Muscle of leg (tissue), 11 donors: Measurements from ENCODE around the gene ZMYM1. TPM values are rescaled to one million over a fixed set of nuclear protein-coding genes. Genes with fewer than 3 reads are reported as not detected.
A peak's percentile ranks its signal among the peaks of the same experiment; 100 is the strongest.
"Not testable (repeated sequence)": the region's sequence is repeated elsewhere in the genome, so short reads cannot be mapped to it uniquely, and the experiment has no call there.

Experiments
- DNase-seq: peaks from one replicate; pipeline ENCODE4 v3.0.0; 2013
- H3K27ac ChIP-seq: one replicate; pipeline ENCODE4 v1.5.1; 2013; ENCODE audit warnings: mild to moderate bottlenecking, low read length, control low read depth
- H3K27me3 ChIP-seq: one replicate; pipeline ENCODE4 v1.6.1; 2013; ENCODE audit warnings: low read length; ENCODE audit not compliant: control insufficient read depth, insufficient read depth
- H3K36me3 ChIP-seq: one replicate; pipeline ENCODE4 v1.6.1; 2013; ENCODE audit warnings: low read length; ENCODE audit not compliant: control insufficient read depth, insufficient read depth
- H3K4me1 ChIP-seq: one replicate; pipeline ENCODE4 v1.6.1; 2013; ENCODE audit warnings: low read length; ENCODE audit not compliant: control insufficient read depth, insufficient read depth
- H3K4me3 ChIP-seq: one replicate; pipeline ENCODE4 v1.5.1; 2013; ENCODE audit warnings: low read length, control low read depth
- H3K9me3 ChIP-seq: replicated peaks from 2 replicates; pipeline ENCODE4 v1.6.1; 2013; ENCODE audit warnings: low read depth, low read length; ENCODE audit not compliant: control insufficient read depth
- WGBS: methylation state at CpG from one replicate; pipeline ENCODE4 v1.1.5; 2013; ENCODE audit warnings: missing lambda C conversion rate; ENCODE audit not compliant: insufficient coverage; 5-methylcytosine and 5-hydroxymethylcytosine counted together
- polyA plus RNA-seq, 8 donors: library from polyadenylated mRNA; unstranded; fragments of 120-200 nt; gene quantifications; one replicate each; pipeline versions ENCODE4 v1.2.1 to v1.2.3, GENCODE V29; 2013; ENCODE audit warnings: inconsistent platforms in 1 of 8, low replicate concordance in 1 of 8; ENCODE audit not compliant: insufficient read length in 8 of 8, insufficient read depth in 1 of 8
- total RNA-seq: library from RNA; stranded (reverse); fragments of 120-200 nt; gene quantifications from one replicate; pipeline ENCODE4 v1.2.4, GENCODE V29; 2013

The ZMYM1 gene
- total and polyA plus RNA-seq, 9 donors: 7.9 to 15.4 (median 10.1) TPM

GRCh38 chr1:35064265-35064664 is 14.9 kb upstream of the ZMYM1 start:
- no peaks in the 10 kb centered on the region for H3K27me3 ChIP-seq
- H3K27ac ChIP-seq: no peak overlapping the region
- H3K4me3 ChIP-seq: no peak overlapping the region
- H3K9me3 ChIP-seq: peaks cover 2% of the 10 kb centered on the region
- no peaks in the 10 kb centered on the region for H3K4me1 ChIP-seq
- H3K36me3 ChIP-seq: no peaks in the 10 kb centered on the region
- DNase-seq: no peak
- WGBS: no CpG with 5 or more reads among the region's 2 CpGs

- no peak for DNase-seq
- H3K27ac ChIP-seq: no peak overlapping the region
- H3K4me3 ChIP-seq: no peak overlapping the region
- H3K36me3 ChIP-seq: no peaks in the 10 kb centered on the region
- H3K27me3 ChIP-seq: peaks cover 2% of the 10 kb centered on the region
- no peaks in the 10 kb centered on the region for H3K4me1 ChIP-seq
- peaks cover 4% of the 10 kb centered on the region for H3K9me3 ChIP-seq
Observed at GRCh38 chr1:35069746-35070145, 9.4 kb upstream of the ZMYM1 start.

GRCh38 chr1:35073265-35073811 is 5.8 kb upstream of the ZMYM1 start:
- 100% methylated on average over 1 of the region's 1 CpG for WGBS
- H3K27me3 ChIP-seq: peaks cover 7% of the 10 kb centered on the region
- H3K4me1 ChIP-seq: no peaks in the 10 kb centered on the region
- H3K36me3 ChIP-seq: no peaks in the 10 kb centered on the region
- no peak overlapping the region for H3K27ac ChIP-seq
- no peak for DNase-seq
- peaks cover 4% of the 10 kb centered on the region for H3K9me3 ChIP-seq
- no peak overlapping the region for H3K4me3 ChIP-seq

GRCh38 chr1:35076426-35076825 is 2.8 kb upstream of the ZMYM1 start:
- not testable (repeated sequence) for H3K27me3 ChIP-seq, H3K27ac ChIP-seq, H3K4me1 ChIP-seq, H3K9me3 ChIP-seq, DNase-seq, H3K36me3 ChIP-seq, H3K4me3 ChIP-seq
- WGBS: 90% methylated on average over 5 of the region's 8 CpGs

GRCh38 chr1:35080171-35080854 is 1.1 kb downstream of the ZMYM1 start:
- no peaks in the 10 kb centered on the region for H3K36me3 ChIP-seq
- peak; percentile 13 for DNase-seq
- peak overlapping the region; percentile 35 for H3K27ac ChIP-seq
- peaks cover 5% of the 10 kb centered on the region for H3K27me3 ChIP-seq
- H3K4me3 ChIP-seq: peak overlapping the region; percentile 86
- no peaks in the 10 kb centered on the region for H3K9me3 ChIP-seq
- WGBS: 80% methylated on average over 6 of the region's 13 CpGs
- H3K4me1 ChIP-seq: peaks cover 3% of the 10 kb centered on the region

GRCh38 chr1:35085421-35085820 is 6.2 kb downstream of the ZMYM1 start:
- no peak for DNase-seq
- Histone ChIP-seq H3K36me3 (no peaks in the 10 kb centered on the region), H3K4me3 (no peak overlapping the region), H3K4me1 (no peaks in the 10 kb centered on the region), H3K27me3 (no peaks in the 10 kb centered on the region), H3K27ac (no peak overlapping the region), H3K9me3 (no peaks in the 10 kb centered on the region)

- no peaks in the 10 kb centered on the region for H3K9me3 ChIP-seq
- H3K27ac ChIP-seq: no peak overlapping the region
- H3K36me3 ChIP-seq: peaks cover 42% of the 10 kb centered on the region
- no peaks in the 10 kb centered on the region for H3K4me1 ChIP-seq
- no CpG with 5 or more reads among the region's 1 CpG for WGBS
- H3K27me3 ChIP-seq: no peaks in the 10 kb centered on the region
- no peak overlapping the region for H3K4me3 ChIP-seq
- DNase-seq: no peak
Observed at GRCh38 chr1:35097224-35097623, 18.0 kb downstream of the ZMYM1 start.

- H3K9me3 ChIP-seq: no peaks in the 10 kb centered on the region
- H3K27me3 ChIP-seq: no peaks in the 10 kb centered on the region
- H3K4me3 ChIP-seq: no peak overlapping the region
- no CpG with 5 or more reads among the region's 1 CpG for WGBS
- no peak for DNase-seq
- no peaks in the 10 kb centered on the region for H3K4me1 ChIP-seq
- H3K27ac ChIP-seq: no peak overlapping the region
- H3K36me3 ChIP-seq: peaks cover 7% of the 10 kb centered on the region
Observed at GRCh38 chr1:35111106-35111505, 31.9 kb downstream of the ZMYM1 start.

- peaks cover 8% of the 10 kb centered on the region for H3K36me3 ChIP-seq
Observed at GRCh38 chr1:35112668-35113067, 33.5 kb downstream of the ZMYM1 start.

GRCh38 chr1:35115459-35116383 is 36.5 kb downstream of the ZMYM1 start:
- Histone ChIP-seq H3K4me1 (peaks cover 4% of the 10 kb centered on the region), H3K27ac (no peak overlapping the region), H3K36me3 (peaks cover 9% of the 10 kb centered on the region), H3K27me3 (no peaks in the 10 kb centered on the region), H3K4me3 (no peak overlapping the region), H3K9me3 (no peaks in the 10 kb centered on the region)
- DNase-seq: no peak
- no CpG with 5 or more reads among the region's 8 CpGs for WGBS

More at GRCh38 chr1:35112668-35113067, 33.5 kb downstream of the ZMYM1 start:
- no peak for DNase-seq
- Histone ChIP-seq H3K27ac (no peak overlapping the region), H3K4me1 (no peaks in the 10 kb centered on the region), H3K27me3 (no peaks in the 10 kb centered on the region), H3K4me3 (no peak overlapping the region), H3K9me3 (no peaks in the 10 kb centered on the region)
- WGBS: no CpG with 5 or more reads among the region's 4 CpGs
